ENCODE measurements around the gene SLC29A3.

DNA sequence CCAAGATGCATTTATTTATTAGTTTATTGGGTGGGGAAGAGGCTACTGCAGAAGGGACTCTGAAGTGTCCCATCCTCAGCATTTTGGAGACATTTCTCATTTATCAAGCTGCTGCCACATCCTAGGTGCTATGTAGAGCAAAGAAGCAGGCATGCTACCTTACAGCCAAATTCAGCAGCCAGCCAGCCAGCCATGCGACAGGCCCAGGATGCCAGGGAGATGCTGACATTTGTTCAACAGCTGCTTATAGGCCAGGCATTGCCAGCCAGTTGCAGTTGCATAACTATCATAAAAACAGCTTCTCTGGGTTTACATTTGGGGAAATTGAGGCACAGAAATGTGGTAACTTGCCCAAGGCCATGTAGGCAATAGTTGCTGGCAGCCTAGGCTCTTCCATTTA is 2.3 kb downstream of the SLC29A3 start:
- TF ChIP-seq POLR2AphosphoS5 (IDR thresholded peaks at IDR 0.05; ENCODE audit: borderline replicate concordance, low read depth, low read length) (no peak), EZH2 (IDR thresholded peaks at IDR 0.05) (no peak), FOXP2 (optimal IDR thresholded peaks at IDR 0.05; ENCODE audit: control extremely low read depth, extremely low read length, insufficient read depth) (no peak)

Data from SK-N-MC (cell line).